ENCODE data around the gene PIP5KL1. TPM values are rescaled to one million over a fixed set of nuclear protein-coding genes. Genes with fewer than 3 reads are reported as not detected.

PIP5KL1 gene
- total RNA-seq, 1 donor from 2014 or later, result 1.5 TPM

DNA sequence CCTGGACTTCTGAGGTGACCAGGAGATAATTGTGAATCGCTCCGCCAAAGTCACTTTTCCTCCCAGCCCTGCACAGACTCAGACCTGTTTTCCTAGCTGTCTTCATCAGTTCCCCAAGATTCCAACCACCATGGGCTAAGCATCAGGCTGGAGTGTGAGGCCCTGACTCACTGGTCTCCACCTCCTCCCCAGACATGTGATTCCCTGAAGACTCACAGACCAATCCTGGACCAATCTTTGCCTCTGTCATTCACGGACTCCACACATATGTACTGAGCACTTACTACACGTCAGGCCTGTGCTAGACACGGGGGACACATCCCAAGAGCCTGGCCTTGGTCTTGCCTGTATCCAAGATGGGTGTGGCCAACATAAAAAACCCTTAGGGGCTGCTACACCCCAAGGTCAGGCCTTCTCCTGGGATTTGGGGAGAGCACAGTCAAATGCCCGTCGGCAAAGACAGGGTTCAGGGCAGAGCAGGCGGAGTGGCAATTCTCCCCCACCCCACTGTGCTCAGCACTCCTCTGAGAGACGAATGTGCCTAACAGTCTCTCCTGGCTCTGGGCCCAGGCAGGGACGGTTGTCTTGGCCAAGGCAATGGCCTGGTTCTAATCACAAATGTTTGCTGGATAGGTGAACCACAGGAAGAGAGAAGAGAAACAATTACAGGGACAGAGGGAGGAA is 38.3 kb upstream of the PIP5KL1 start:
- DNase-seq (ENCODE audit: low read depth), result peak; percentile 60

DNA sequence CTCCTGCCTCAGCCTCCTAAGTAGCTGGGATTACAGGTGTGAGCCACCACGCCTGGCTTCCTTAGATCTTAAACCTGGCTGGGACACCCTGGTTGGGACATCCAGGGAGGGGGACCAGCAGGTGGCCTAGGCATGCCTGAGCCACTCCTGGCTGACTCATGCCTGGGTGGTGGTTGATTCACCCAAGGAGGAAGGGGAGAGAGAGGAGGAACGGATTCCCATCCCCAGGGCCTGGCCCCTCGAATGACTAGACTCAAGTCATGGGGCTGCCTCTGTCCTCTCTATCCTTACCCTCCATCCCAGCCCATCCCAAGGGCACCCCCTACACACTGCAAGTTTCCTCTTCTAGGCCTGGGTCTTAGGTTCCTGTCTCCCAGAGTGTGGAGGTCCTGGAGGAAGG is 37.5 kb upstream of the PIP5KL1 start:
- no peak for DNase-seq (ENCODE audit: low read depth)

DNA sequence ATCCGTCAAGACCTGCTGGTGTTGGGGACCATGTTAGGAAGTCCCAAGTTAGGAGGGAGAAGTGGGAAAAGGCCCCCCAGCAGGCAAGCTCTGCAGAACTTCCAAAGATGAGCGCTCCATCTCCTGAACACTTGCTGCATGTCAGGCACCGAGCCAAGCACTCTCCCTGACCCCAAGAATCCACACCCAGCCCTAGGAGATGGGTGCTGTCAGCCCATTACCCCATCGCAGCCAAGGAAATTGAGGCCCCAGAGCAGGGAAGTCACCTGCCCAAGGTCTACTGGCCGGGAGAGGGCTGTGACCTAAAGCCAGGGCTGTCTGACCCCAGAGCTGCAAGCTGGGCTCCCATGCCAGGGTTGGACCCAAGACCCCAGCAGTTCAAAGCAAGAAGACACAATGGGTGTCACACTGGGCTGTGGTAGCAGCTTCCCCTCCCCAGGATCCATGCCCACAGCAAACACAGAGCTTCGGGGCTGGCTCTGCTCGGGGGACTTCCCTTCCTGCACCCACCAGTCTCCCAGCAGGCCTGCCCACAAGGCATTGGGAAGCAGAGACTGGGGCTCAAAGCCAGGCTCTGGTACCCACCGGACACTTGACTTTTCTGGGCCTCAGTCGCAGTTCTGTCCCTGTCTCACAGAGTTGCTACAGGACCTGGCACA is 36.7 kb upstream of the PIP5KL1 start:
- DNase-seq (ENCODE audit: low read depth), result no peak

DNA sequence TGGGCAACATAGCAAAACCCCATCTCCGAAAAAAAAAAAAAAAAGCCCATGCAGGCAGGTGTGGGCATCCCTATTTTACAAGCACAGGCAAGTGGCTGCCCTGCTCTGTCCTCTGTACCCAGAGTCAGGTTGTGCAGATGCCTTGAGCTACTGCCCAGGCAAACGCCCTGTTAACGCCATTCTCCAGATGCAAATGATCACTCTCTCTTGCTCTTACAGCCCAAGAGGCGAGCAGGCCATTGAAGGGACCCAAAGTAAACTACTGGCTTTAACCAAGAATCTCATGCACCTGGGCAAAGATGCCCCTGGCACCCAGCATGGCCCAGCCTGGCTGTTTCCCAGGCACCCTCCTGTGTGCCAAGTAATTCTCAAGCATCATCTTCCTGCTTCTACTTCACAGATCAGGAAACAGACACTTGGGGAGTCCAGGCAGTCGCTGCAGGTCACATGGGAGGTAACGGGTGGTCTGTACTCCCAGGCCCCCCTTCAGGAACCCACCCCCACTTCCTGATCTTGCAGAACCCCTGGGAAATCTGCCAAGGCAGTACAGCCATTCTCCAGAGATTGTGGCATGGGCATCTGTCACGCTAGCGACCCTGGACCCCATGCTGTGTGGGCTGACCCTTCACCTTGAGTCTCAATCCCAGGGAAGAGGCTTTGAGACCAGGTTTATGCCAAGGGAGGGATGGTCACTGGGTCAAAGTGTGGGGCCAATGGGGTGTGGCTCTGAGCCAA is 36.0 kb upstream of the PIP5KL1 start:
- no peak for DNase-seq (ENCODE audit: low read depth)

DNA sequence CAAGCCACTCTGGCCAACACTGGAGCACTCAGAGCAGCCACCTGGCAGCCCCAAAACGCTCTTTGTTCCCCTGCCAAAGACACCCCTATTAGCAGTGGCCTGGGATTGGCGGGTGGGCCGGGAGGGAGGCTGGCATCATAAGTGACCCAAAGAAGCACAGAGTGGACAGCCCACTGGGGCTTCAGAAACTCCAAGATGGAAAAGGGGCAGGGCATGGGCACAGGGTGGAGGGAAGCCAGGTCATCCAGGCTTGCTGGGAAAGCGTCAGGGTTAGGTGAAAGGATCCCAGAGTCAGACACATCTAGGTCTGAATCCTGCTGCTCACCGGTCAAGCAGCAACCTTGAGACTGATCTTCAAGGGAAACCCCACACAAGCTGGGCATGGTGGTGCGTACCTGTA is 35.4 kb upstream of the PIP5KL1 start:
- no peak for DNase-seq (ENCODE audit: low read depth)

DNA sequence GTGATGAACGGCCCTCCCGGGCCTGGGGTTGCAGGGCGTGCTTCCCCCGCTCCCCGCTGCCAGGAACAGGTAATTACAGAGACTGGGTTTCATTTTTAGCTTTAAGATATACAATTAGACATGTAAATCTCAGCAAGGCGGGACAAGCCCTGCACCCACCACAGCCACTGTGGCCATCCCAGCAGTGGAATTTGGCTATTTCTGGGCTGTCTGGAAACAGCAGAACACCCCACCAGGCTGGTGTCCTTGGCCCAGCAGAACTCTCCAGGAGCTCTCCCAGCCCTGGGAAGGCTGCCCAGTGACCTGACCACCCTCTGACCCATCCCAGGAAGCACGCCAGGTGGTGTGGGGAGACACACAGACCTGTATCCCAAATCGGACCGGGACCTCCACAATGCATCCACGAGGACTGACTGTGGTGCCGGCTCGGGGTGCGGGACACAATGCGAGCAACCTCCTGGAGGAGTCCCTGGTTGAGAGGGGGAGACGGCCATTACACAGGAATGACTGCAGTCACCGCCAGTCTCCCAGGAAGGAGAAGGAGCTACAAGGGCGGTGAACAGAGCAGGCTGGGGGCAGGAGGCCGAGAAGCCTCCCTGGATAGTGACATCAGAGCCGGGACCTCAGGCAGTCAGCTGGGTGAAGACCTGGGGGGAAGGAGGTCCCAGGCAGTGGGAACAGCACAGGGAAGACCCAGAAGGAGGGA is 32.9 kb upstream of the PIP5KL1 start:
- no peak for DNase-seq (ENCODE audit: low read depth)

DNA sequence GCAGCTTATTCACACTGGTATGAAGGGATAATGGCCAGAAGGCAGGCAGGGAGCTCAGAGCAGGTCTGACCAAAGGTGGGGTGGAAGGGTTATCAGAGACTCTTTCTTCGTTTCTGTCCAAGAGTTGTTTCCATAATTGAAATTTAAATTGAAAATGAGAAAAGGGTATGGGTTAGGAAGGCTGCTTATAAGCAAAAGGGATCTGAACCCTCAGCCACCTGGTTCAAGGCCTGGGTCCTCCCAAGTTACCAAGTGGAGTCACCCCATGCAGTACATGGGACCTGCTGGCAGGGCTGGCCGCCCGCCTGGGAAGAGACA is 32.4 kb upstream of the PIP5KL1 start:
- no peak for DNase-seq (ENCODE audit: low read depth)

DNA sequence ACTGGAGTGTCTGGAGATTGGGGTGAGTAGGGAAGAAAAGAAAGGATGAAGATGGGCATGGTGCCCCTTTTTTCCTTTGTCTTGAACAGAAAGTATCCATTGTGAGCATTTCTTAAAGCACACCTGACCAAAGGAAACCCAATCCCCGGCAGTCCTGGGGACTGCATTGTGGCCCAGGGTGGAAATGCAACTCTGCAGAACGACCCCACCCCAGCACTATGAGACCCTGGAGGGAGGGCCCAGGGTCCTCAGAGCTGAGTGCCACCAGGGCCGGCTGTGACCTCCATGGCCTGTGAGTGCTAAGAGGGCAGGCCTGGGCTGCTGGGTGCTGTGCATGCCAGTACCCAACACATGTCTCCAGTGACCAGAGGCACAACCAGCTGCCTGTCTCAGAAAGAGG is 31.7 kb upstream of the PIP5KL1 start:
- DNase-seq (ENCODE audit: low read depth), result no peak

DNA sequence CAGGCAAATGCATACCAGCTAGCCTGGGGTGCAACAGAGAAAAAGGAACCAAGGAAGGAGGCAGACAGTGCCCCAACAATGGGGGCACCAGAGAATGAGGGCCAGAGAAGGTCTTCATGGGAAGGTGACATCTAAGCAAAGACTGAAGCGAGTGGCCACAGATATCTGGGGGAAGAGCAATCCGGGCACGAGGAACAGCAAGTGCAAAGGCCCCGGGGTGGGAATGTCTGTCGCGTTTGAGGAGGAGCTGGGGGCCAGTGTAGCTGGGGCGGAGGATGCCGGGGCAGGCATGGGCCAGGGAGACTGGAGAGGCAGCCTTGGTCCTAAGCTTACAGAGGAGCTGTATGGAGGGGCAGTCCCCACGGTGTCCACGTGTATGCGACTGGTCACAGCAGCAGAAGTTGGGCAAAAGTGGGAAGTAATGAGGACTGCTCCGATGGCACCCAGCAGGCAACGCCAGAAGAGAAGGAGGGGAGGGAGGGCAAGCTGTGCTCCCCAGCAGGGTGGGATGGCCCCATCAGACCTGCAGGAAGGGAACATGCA is 31.1 kb upstream of the PIP5KL1 start:
- DNase-seq (ENCODE audit: low read depth), result no peak

DNA sequence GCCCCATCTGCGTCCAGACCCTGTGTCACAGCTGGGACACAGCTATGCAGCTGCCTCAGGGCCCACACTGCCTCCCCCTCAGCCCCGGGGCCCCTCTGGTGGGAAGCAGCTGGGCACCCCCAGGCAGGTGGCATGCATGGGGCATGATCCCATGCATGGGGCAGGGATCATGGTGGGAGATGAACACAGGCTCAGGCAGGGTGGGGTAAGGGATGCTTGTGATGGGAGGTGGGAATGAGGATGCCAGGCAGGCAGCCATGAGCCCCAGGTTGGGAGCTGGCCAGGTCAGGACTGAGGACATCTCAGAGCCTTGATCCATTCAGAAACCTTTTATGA is 30.5 kb upstream of the PIP5KL1 start:
- no peak for DNase-seq (ENCODE audit: low read depth)

DNA sequence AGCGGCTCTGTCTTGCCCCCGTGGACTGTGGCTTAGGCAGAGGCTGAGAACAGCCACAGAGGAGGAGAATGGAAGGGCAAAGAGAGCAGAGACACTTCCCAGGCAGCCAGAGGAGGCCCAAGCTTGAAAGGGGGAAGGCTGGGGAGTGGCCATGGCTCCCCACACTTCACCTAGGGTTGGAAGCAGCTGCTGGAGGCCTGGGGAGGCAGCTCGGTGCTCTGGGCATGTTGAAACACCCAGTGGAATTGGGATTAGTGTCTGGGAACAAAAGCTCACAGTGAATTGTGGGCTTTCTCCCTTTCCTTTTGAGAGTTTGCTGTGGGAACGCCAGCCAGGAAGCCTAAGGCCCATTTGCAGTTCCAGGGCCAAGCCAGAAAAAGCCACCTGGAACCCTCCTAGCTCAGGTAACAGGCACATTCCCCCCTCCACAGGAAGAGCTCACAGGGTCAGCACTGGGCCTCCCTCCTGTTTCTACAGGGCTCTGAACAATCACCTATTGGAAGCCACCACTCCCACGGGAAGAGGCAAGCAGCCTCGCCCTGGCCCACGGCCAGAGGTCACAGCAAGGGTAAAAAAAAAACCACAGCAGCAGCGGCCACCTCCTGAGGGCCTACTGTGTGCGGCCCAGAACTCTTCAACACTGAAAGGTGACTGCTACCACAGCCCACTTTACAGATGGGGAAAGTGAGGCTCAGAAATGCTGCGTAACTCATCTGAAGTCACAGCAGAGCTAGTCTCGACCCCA is 30.0 kb upstream of the PIP5KL1 start:
- peak; percentile 56 for DNase-seq (ENCODE audit: low read depth)

DNA sequence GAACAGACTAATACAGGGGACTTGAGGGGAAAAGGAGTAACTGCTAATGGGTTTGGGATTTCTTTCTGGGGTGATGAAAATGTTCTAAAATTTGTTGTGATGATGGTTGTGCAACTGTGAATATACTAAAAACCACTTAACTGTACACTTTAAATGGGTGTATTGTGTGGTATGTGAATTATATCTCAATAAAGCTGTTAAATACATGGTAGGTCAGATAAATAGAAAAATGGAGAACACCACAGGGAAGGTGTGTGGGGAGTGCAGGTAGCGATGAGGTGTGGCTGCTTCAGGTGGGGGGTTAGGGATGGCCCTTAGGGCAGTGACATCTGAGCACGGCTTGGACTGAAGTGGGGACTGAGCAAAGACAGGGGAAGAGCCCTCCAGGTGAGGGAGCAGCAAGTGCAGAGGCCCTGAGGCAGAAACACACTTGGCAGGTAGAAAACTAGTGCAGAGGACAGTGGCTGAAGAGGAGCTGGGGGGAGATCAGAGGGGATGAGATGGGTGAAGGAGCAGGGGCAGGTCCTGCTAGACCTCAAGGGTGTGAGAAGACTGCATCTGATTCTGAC is 29.3 kb upstream of the PIP5KL1 start:
- no peak for DNase-seq (ENCODE audit: low read depth)

DNA sequence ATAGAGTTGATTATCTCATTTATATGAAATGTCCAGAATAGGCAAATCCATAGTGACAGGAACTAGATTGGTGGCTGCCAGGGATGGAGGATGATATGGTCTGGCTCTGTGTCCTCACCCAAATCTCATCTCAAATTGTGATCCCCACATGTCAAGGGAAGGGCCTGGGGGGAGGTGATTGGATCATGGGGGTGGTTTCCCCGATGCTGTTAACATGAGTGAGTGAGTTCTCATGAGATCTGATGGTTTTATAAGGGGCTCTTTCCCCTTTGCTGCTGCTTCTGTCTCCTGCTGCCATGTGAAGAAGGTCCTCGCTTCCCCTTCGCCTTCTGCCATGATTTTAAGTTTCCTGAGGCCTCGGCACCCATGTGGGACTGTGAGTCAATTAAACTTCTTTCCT is 28.8 kb upstream of the PIP5KL1 start:
- no peak for DNase-seq (ENCODE audit: low read depth)

DNA sequence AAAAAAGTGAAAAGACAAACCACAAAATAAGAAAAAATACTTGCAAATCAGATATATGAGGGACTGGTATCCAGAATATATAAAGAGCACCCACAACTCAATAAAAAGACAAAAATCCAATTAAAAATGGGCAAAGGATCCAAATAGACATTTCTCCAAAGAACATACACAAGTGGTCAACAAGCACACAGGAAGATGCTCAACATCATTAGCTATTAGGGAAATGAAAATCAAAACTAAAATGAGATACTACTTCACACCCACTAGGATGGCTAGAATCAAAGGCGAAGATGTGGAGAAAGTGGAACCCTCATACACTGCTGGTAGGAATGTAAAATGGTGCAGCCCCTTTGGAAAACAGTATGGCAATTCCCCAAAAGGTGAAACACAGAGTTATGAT is 28.2 kb upstream of the PIP5KL1 start:
- DNase-seq (ENCODE audit: low read depth), result no peak

DNA sequence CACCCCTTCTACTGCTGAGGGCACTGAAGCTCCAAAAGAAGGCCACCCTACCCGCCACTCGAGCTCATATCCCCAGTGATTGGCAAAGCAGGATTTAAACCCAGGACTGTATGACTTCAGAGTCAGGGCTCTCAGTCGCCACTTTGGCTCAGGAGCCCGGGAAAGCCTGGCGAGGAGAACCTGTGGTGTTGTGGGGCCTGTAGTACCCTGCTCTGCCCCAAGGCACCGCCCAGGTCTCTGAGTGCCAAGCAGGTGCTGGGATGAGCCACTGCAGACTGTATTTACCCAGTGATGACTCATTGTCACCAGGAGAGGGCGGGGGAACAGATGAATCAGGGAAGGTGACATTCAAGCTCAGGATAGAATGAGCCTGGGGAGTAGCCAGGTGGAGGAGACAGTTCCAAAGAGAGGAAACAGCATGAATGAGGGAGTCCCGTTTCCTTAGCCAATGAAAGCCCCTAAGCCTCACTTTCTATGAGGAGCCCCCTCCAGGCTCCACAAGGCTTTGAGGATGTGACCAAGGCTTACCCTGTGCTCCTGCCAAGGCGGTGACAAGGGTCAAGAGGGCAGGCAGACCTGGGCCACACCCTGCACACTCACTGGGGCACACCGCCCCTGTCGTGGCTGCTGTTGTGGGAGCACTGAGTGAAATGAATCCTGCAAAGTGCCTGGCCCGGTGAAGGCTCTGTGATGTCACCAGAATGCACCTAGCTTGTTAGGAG is 24.9 kb upstream of the PIP5KL1 start:
- peak; percentile 80 for DNase-seq (ENCODE audit: low read depth)

DNA sequence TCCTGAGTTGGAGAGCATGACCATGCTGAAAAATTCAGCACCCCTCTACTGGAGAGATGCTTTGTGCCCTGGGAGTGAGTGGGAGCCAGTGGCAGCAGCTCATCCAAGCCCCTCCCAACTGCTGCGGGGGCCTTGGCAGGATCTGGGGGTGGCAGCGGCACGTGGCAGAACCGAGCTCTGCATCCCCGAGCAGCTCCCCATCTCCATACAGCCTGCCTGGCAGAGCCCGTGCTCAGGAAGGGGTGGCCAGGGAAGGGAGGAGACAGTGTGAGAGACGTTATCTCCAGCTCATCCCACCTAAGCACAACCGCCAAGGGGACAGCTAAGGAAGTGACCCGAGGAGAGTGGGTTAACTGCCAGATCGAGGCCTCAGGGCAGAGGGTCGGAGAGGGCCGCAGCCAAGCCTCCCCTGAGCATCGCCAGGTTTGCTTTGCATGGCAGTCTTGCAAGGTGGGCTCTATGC is 24.3 kb upstream of the PIP5KL1 start:
- no peak for DNase-seq (ENCODE audit: low read depth)

DNA sequence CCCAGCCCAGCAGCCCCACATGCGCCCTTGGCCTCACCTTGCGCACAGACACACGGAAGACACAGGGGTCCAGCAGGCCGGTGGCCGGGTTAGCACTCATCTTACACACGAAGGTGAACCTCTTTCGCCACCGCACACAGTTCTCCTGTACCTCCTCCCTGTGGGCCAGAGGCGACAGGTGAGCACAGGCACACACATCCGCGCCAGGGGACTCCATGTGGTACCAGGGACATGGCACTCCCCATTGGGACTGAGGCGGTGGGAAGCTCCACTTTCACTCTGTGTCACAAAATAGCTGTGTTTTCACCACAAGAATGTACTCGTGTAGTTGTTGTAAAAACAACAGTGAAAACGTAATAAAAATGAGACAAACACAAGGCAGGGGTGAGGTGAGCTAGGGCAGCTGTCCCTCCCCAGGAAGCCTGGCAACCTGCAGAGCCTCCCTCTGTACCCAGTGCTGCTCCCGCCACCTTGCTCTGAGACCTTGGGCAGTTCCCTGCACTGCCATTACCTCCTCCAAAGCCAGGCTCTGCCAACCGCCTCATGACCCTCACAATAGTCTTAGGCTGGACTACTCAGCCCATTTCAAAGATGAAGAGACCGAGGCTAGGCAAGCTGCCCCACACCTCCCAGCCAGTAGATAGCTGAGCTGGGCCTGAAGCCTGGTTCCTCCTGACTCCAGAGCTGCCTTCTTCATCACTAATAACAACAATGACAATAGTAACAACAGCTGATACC is 23.4 kb upstream of the PIP5KL1 start:
- DNase-seq (ENCODE audit: low read depth), result no peak

DNA sequence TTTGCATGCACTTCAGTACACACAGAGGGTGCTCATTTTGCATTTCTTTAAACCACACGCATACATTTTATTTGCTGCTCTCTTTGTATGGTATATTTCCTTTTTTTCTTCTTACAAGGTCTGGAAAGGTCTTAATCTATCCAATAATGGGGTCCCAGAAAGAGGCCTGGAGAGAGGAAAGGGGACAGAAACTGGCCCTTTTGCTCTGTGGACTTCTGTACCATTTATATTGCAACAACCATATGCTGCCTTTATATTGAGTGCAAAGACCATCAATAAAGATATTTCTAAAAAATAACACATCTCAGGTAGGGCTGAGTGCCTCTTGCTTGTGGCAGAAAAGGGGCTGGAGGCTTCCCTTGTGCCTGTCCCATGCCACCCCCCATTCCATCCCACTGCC is 22.6 kb upstream of the PIP5KL1 start:
- no peak for DNase-seq (ENCODE audit: low read depth)

DNA sequence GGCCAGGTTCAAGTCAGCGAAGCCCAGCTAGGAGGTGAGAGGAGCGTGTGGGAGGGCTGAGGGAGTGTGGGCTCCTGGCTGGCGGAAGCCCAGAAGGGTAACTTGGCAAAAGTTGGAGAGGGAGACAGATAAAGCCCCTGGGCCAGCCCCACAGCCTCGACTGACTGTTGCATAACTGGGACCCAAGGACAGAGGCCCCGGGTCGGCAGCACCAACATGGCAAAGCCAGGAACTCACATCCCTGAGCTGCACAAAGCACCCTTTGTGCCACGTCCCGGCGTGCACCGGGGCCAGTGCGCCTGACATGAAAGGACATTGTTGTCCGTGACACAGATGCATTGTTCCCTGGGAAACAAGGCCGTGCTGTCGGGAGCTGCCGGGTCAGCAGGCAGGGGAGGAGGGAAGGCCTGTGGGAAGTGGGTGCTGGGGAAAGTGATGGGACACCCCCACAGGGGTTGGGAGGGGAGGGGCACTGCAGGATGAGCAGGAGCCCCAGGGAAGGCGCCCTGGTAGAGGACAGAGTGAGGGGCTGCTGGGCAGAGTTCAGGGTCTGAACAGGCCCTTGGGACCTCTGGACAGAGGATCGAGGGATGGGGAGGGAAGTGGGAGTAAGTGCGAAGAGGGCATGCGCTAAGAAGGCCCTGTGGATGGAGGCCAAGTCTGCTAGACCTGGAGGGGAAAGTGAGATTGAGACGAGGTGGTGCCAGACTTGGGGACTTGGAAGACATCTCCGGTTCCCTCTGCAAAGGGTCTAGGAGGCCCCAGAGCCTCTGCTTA is 20.1 kb upstream of the PIP5KL1 start:
- no peak for DNase-seq (ENCODE audit: low read depth)
